Erythroblast (primary cell): Measurements from ENCODE around the gene SCAMP4.

ENCODE experiments used
- GATA1 ChIP-seq: IDR thresholded peaks from 2 replicates; pipeline ENCODE4 v1.6.1; 2011; ENCODE audit warnings: low read depth, mild to moderate bottlenecking, control low read depth, low read length, moderate library complexity
- POLR2A ChIP-seq: IDR thresholded peaks from 2 replicates; pipeline ENCODE4 v1.6.1; 2011; ENCODE audit warnings: mild to moderate bottlenecking, low read length

GRCh38 chr19:1884291-1884718 is 20.9 kb upstream of the SCAMP4 start:
- no peak for TF ChIP-seq POLR2A
- TF ChIP-seq GATA1, result no peak
